Cardiac septum (tissue), 1 donor: Measurements from ENCODE around the gene ULK2. TPM values are rescaled to one million over a fixed set of nuclear protein-coding genes. Genes with fewer than 3 reads are reported as not detected.
A peak's percentile ranks its signal among the peaks of the same experiment; 100 is the strongest.
"Not testable (repeated sequence)": the region's sequence is repeated elsewhere in the genome, so short reads cannot be mapped to it uniquely, and the experiment has no call there.

Source experiments
- DNase-seq: peaks from one replicate; pipeline ENCODE4 v3.0.0-alpha.2; 2020; ENCODE audit warnings: low spot score
- intact Hi-C: fragments of 100-400 bp; cut with DNase I; formaldehyde crosslinking; loops from one replicate; pipeline ENCODE4 v1.14.0; 2022
- long read RNA-seq: library from polyadenylated mRNA; unstranded; transcript quantifications from one replicate; pipeline ENCODE4 v2.0.0, GENCODE V29; 2021
- total RNA-seq: library from RNA; stranded (reverse); fragmentation: NEBNext Ultra II Directional; extraction: Animal tissue kit (Norgen Biotek cat#: 25700); gene quantifications from one replicate; pipeline ENCODE4 v1.2.1, GENCODE V29; 2021
- donor health status: DM: no; HTN: no; CAD: no.

ULK2 gene
- 14.0 TPM for total RNA-seq
- long read RNA-seq, full-length matches to known transcripts: 7 of 18 reads
- long read RNA-seq, partial matches to known transcripts: 7 of 18 reads
- long read RNA-seq, other reads (novel, unspliced or antisense): 4 of 18 reads

- intact Hi-C loops: no loop called here
Observed at GRCh38 chr17:19867329-19868078, at the start of gene ULK2. TSS of gene ULK2 (minus strand) at chr17:19867936. CDS start at chr17:19867417, 519 bp downstream.

GRCh38 chr17:19915245-19915978 lies 47.7 kb upstream of the ULK2 start:
- intact Hi-C loops: no loop called here

More at GRCh38 chr17:19867329-19868078, at the start of gene ULK2:
- peak; percentile 78 for DNase-seq

GRCh38 chr17:19911033-19911432 lies 43.3 kb upstream of the ULK2 start:
- intact Hi-C loops: no loop called here
- no peak for DNase-seq

More at GRCh38 chr17:19915245-19915978, 47.7 kb upstream of the ULK2 start:
- DNase-seq: no peak

- intact Hi-C loops: no loop called here
- DNase-seq: no peak
Observed at GRCh38 chr17:19909139-19909538, 41.4 kb upstream of the ULK2 start.

GRCh38 chr17:19905502-19905901 lies 37.8 kb upstream of the ULK2 start:
- intact Hi-C loops: no loop called here
- DNase-seq: no peak

- DNase-seq: no peak
- intact Hi-C loops: no loop called here
Observed at GRCh38 chr17:19904924-19905323, 37.2 kb upstream of the ULK2 start.

GRCh38 chr17:19904412-19904811 lies 36.7 kb upstream of the ULK2 start:
- intact Hi-C loops: no loop called here
- no peak for DNase-seq

- DNase-seq: no peak
- intact Hi-C loops: no loop called here
Observed at GRCh38 chr17:19900809-19901208, 33.1 kb upstream of the ULK2 start.

GRCh38 chr17:19897903-19898302 lies 30.2 kb upstream of the ULK2 start:
- intact Hi-C loops: no loop called here
- DNase-seq: no peak

GRCh38 chr17:19897090-19897837 lies 29.5 kb upstream of the ULK2 start:
- DNase-seq: no peak
- intact Hi-C loops: no loop called here

GRCh38 chr17:19896679-19897078 lies 28.9 kb upstream of the ULK2 start:
- DNase-seq: no peak
- intact Hi-C loops: no loop called here

GRCh38 chr17:19890554-19890953 lies 22.8 kb upstream of the ULK2 start:
- not testable (repeated sequence) for DNase-seq

GRCh38 chr17:19890001-19890400 lies 22.3 kb upstream of the ULK2 start:
- DNase-seq, intact Hi-C loops: not testable (repeated sequence)

More at GRCh38 chr17:19890554-19890953, 22.8 kb upstream of the ULK2 start:
- intact Hi-C loops: not testable (repeated sequence)

- DNase-seq: no peak
- intact Hi-C loops: no loop called here
Observed at GRCh38 chr17:19886116-19886515, 18.4 kb upstream of the ULK2 start.

- intact Hi-C loops: no loop called here
- no peak for DNase-seq
Observed at GRCh38 chr17:19883537-19884215, 15.9 kb upstream of the ULK2 start.

- intact Hi-C loops: no loop called here
- no peak for DNase-seq
Observed at GRCh38 chr17:19880393-19880792, 12.7 kb upstream of the ULK2 start.

- no peak for DNase-seq
- intact Hi-C loops: no loop called here
Observed at GRCh38 chr17:19877364-19877945, 9.7 kb upstream of the ULK2 start.

- intact Hi-C loops: no loop called here
- peak; percentile 78 for DNase-seq
Observed at GRCh38 chr17:19876529-19877161, 8.9 kb upstream of the ULK2 start.

- no peak for DNase-seq
- intact Hi-C loops: no loop called here
Observed at GRCh38 chr17:19874256-19874655, 6.5 kb upstream of the ULK2 start.
